Measurements from ENCODE around the gene NGFR. TPM values are rescaled to one million over a fixed set of nuclear protein-coding genes. Genes with fewer than 3 reads are reported as not detected.

NGFR gene
- total and polyA plus RNA-seq, 2 donors (not counting 1 experiment from before 2014, with no cell fraction given): 0.31 to 1.6 TPM

DNA sequence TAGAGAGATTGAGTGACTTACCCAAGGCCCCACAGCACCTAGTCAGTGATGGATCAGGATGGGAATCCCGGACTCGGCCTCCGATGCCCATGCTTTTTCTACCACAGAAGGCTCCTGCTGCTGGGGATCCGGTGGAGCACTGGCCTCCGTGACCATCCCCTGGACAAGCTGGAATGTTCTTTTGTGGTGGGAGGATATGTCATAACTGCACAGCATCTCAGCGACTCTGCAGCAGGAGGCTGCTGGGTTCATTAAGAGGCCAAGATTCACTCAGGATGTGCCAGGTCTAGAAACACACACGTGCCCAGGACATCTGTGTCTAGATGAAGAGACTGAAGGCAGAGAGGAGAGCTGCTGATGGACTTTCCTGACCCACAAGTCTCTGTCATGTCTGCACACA lies 34.7 kb upstream of the NGFR start:
- CTCF ChIA-PET: no interaction called here
- peaks cover 0 to 63% (median 12%) of the 10 kb centered on the region in 4 experiments for H3K27me3 ChIP-seq (replicated peaks in 1 of 4; ENCODE audit: control extremely low read depth in 1 of 4, control insufficient read depth in 3 of 4, insufficient read depth in 4 of 4, low read length in 3 of 4)
- H3K9ac ChIP-seq (ENCODE audit: low read length): no peak overlapping the region
- no peak overlapping the region for H3K27ac ChIP-seq (ENCODE audit: low read length in 2 of 2)
- H3K79me2 ChIP-seq (ENCODE audit: control insufficient read depth, insufficient read depth, low read length): no peaks in the 10 kb centered on the region
- no peak overlapping the region for H3K4me3 Mint-ChIP-seq
- H3K4me1 ChIP-seq (ENCODE audit: control insufficient read depth in 2 of 2, insufficient read depth in 2 of 2, low read length in 2 of 2): no peaks in the 10 kb centered on the region
- H3K27ac Mint-ChIP-seq: no peak overlapping the region
- ATAC-seq (ENCODE audit: low read depth) (no peak), DNase-seq (no peak)
- H3K27me3 Mint-ChIP-seq: peaks cover 70% of the 10 kb centered on the region
- TF ChIP-seq, protein P1, sequence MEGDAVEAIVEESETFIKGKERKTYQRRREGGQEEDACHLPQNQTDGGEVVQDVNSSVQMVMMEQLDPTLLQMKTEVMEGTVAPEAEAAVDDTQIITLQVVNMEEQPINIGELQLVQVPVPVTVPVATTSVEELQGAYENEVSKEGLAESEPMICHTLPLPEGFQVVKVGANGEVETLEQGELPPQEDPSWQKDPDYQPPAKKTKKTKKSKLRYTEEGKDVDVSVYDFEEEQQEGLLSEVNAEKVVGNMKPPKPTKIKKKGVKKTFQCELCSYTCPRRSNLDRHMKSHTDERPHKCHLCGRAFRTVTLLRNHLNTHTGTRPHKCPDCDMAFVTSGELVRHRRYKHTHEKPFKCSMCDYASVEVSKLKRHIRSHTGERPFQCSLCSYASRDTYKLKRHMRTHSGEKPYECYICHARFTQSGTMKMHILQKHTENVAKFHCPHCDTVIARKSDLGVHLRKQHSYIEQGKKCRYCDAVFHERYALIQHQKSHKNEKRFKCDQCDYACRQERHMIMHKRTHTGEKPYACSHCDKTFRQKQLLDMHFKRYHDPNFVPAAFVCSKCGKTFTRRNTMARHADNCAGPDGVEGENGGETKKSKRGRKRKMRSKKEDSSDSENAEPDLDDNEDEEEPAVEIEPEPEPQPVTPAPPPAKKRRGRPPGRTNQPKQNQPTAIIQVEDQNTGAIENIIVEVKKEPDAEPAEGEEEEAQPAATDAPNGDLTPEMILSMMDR (IDR thresholded peaks at IDR 0.05): no peak
- TF ChIP-seq EZH2 (IDR thresholded peaks at IDR 0.05; ENCODE audit: borderline replicate concordance, insufficient read depth, low read depth, low read length, poor library complexity, severe bottlenecking): no peak
- WGBS (ENCODE audit: insufficient coverage): 86% methylated on average over 5 of the region's 7 CpGs
- intact Hi-C loops (cut with micrococcal nuclease): no loop called here
- H3K9me3 Mint-ChIP-seq (ENCODE audit: insufficient read depth): peaks cover 5% of the 10 kb centered on the region
- no peak overlapping the region for H2AFZ ChIP-seq (ENCODE audit: insufficient read depth, low read depth, low read length, poor library complexity, severe bottlenecking)
- no peak overlapping the region for H3K4me2 ChIP-seq (replicated peaks; ENCODE audit: low read depth, low read length, poor library complexity, severe bottlenecking)
- H3K9me3 ChIP-seq (ENCODE audit: control extremely low read depth in 1 of 3, control insufficient read depth in 2 of 3, insufficient read depth in 1 of 3, low read length in 2 of 3): peaks cover 0 to 8% (median 5%) of the 10 kb centered on the region in 3 donors
- no peaks in the 10 kb centered on the region for H3K4me1 Mint-ChIP-seq
- H4K20me1 ChIP-seq (ENCODE audit: control insufficient read depth, insufficient read depth, low read length, poor library complexity, severe bottlenecking): no peaks in the 10 kb centered on the region
- POLR2A ChIA-PET: no interaction called here
- H3K4me3 ChIP-seq (ENCODE audit: control extremely low read depth in 1 of 5, extremely low read depth in 1 of 5, insufficient read depth in 1 of 5, low read depth in 2 of 5, low read length in 4 of 5): no peak overlapping the region
- H3K36me3 ChIP-seq (replicated peaks in 1 of 2; ENCODE audit: control extremely low read depth in 1 of 2, control insufficient read depth in 1 of 2, extremely low read depth in 1 of 2, insufficient read depth in 2 of 2, low read length in 1 of 2): no peaks in the 10 kb centered on the region

DNA sequence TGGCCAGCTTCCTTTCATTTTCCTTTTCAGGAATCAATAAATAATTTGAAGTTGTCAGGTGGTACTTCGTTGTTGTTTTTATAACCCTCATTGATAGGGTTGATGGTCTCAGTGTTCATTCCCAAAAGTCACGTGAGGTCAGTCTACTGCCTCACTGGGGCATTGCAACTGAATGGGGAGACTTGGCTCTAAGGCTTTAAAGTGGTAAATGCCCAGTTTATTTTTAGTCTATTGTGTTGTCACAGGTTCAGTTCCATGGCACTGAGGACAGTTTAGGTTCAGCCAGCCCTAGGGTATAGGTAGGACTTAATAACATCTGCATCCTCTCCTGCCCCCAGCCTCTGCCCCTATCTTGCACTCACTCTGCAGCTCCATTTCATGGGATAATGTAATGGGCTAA lies 33.5 kb upstream of the NGFR start:
- ATAC-seq (ENCODE audit: low read depth): no peak
- H3K9ac ChIP-seq (ENCODE audit: low read length): no peak overlapping the region
- H3K4me1 ChIP-seq (ENCODE audit: control insufficient read depth in 2 of 2, insufficient read depth in 2 of 2, low read length in 2 of 2): no peaks in the 10 kb centered on the region
- peaks cover 5% of the 10 kb centered on the region for H3K9me3 Mint-ChIP-seq (ENCODE audit: insufficient read depth)
- no peaks in the 10 kb centered on the region for H4K20me1 ChIP-seq (ENCODE audit: control insufficient read depth, insufficient read depth, low read length, poor library complexity, severe bottlenecking)
- CTCF ChIA-PET: no interaction called here
- H3K9me3 ChIP-seq (ENCODE audit: control extremely low read depth in 1 of 3, control insufficient read depth in 2 of 3, insufficient read depth in 1 of 3, low read length in 2 of 3): peaks cover 0 to 8% (median 5%) of the 10 kb centered on the region in 3 donors
- peaks cover 65% of the 10 kb centered on the region for H3K27me3 Mint-ChIP-seq
- no peak overlapping the region for H3K27ac ChIP-seq (ENCODE audit: low read length in 2 of 2)
- H3K79me2 ChIP-seq (ENCODE audit: control insufficient read depth, insufficient read depth, low read length): no peaks in the 10 kb centered on the region
- H3K4me3 Mint-ChIP-seq: no peak overlapping the region
- H3K36me3 ChIP-seq (replicated peaks in 1 of 2; ENCODE audit: control extremely low read depth in 1 of 2, control insufficient read depth in 1 of 2, extremely low read depth in 1 of 2, insufficient read depth in 2 of 2, low read length in 1 of 2): no peaks in the 10 kb centered on the region
- DNase-seq: no peak
- intact Hi-C loops (cut with micrococcal nuclease): no loop called here
- TF ChIP-seq EZH2 (IDR thresholded peaks at IDR 0.05; ENCODE audit: borderline replicate concordance, insufficient read depth, low read depth, low read length, poor library complexity, severe bottlenecking): no peak
- TF ChIP-seq, protein P1 (IDR thresholded peaks at IDR 0.05): no peak
- no peak overlapping the region for H3K4me3 ChIP-seq (ENCODE audit: control extremely low read depth in 1 of 5, extremely low read depth in 1 of 5, insufficient read depth in 1 of 5, low read depth in 2 of 5, low read length in 4 of 5)
- H3K4me2 ChIP-seq (replicated peaks; ENCODE audit: low read depth, low read length, poor library complexity, severe bottlenecking): no peak overlapping the region
- POLR2A ChIA-PET: interaction anchor here (0.5 kb wide), 1 partner anchor 120 kb away, joined by 3 read pairs; no protein-coding TSS in a partner anchor
- H2AFZ ChIP-seq (ENCODE audit: insufficient read depth, low read depth, low read length, poor library complexity, severe bottlenecking): no peak overlapping the region
- WGBS (ENCODE audit: insufficient coverage): 44% methylated on average over 2 of the region's 2 CpGs
- no peak overlapping the region for H3K27ac Mint-ChIP-seq
- no peaks in the 10 kb centered on the region for H3K4me1 Mint-ChIP-seq
- H3K27me3 ChIP-seq (replicated peaks in 1 of 4; ENCODE audit: control extremely low read depth in 1 of 4, control insufficient read depth in 3 of 4, insufficient read depth in 4 of 4, low read length in 3 of 4): peaks cover 0 to 53% (median 9%) of the 10 kb centered on the region in 4 experiments
